Bone marrow (tissue), 2 donors: ENCODE results near the gene DYSF.

Source experiments
- DNase-seq, 2 donors: peaks; one replicate each; lab custom pipeline; 2025; lab: John Stamatoyannopoulos, UW

Gene DYSF

GRCh38 chr2:71575966-71576365, 122.6 kb downstream of the DYSF start:
- no peak for DNase-seq

- DNase-seq = no peak
Measured at GRCh38 chr2:71576541-71576940, 123.2 kb downstream of the DYSF start.

GRCh38 chr2:71577209-71577608, 123.8 kb downstream of the DYSF start:
- no peak for DNase-seq

- no peak for DNase-seq
Measured at GRCh38 chr2:71578767-71579342, 125.5 kb downstream of the DYSF start.

- DNase-seq = no peak
Measured at GRCh38 chr2:71581026-71581425, 127.7 kb downstream of the DYSF start.

GRCh38 chr2:71583876-71584275, 130.5 kb downstream of the DYSF start:
- DNase-seq = no peak

- DNase-seq = no peak
Measured at GRCh38 chr2:71586471-71586870, 133.1 kb downstream of the DYSF start.

- DNase-seq = no peak
Measured at GRCh38 chr2:71587509-71588073, 134.2 kb downstream of the DYSF start.

GRCh38 chr2:71588497-71589170, 135.3 kb downstream of the DYSF start:
- DNase-seq = no peak

GRCh38 chr2:71589763-71590162, 136.4 kb downstream of the DYSF start:
- DNase-seq = no peak

GRCh38 chr2:71591044-71591443, 137.7 kb downstream of the DYSF start:
- DNase-seq = no peak

GRCh38 chr2:71592181-71592711, 138.9 kb downstream of the DYSF start:
- DNase-seq = no peak

- DNase-seq = no peak
Measured at GRCh38 chr2:71595569-71595968, 142.2 kb downstream of the DYSF start.

GRCh38 chr2:71596011-71596410, 142.7 kb downstream of the DYSF start:
- DNase-seq = no peak

- DNase-seq = no peak
Measured at GRCh38 chr2:71597756-71598155, 144.4 kb downstream of the DYSF start.

- DNase-seq = no peak
Measured at GRCh38 chr2:71598526-71598925, 145.2 kb downstream of the DYSF start.

- DNase-seq = no peak
Measured at GRCh38 chr2:71599038-71599437, 145.7 kb downstream of the DYSF start.

- DNase-seq = no peak
Measured at GRCh38 chr2:71599646-71600236, 146.4 kb downstream of the DYSF start.

GRCh38 chr2:71600555-71600954, 147.2 kb downstream of the DYSF start:
- no peak for DNase-seq

- no peak for DNase-seq
Measured at GRCh38 chr2:71601136-71602114, 148.1 kb downstream of the DYSF start.

GRCh38 chr2:71602115-71602495, 148.7 kb downstream of the DYSF start:
- no peak for DNase-seq

GRCh38 chr2:71602581-71602980, 149.2 kb downstream of the DYSF start:
- no peak for DNase-seq
